VCaP (cell line): ENCODE data around the gene PERM1.

Experiments used
- H3K27ac ChIP-seq: fragments of 450-650 bp; 2 replicates; pipeline ENCODE4 v1.5.1; 2017
- TF ChIP-seq, protein P1 (sequence below): fragments of 450-650 bp; conservative IDR thresholded peaks from 2 replicates; pipeline ENCODE4 v1.5.1; 2017; ENCODE audit warnings: mild to moderate bottlenecking, moderate library complexity

Gene PERM1

DNA sequence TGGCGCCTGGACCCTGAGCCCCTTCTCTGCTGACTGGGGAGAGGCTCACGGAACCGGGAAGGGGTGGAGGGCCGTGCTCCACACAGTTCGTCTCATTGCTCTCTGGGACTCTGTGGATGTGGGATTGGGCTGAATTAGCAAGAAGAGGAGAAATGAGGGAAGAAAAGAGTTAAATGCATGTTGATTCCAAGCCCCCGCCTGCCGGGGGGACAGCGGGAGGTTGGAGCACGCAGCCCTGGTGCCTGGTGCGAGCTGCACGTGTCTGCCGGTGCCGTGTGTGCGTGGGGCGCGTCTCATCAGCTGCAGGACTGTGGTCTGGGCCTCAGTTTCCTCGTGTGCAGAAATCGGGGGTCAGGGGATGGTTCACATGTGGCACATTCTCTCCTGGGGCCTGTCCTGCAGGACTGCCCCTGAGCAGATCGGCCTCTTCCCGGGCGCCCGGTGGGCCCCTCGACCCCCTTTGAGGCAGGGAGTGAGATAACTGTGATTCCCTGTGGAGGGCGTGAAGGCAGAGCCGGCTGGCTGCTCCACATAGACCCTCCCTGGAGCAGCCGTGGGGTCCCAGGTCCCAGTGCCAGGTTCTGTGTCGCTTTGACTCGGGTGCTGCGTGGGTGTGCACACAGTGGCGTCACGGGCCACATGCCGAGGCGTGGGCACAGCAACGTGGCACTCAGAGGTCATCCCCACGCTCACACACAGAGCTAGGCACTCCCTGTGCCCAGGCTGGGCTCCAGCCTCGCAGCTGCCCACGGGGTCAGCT is 46.7 kb downstream of the PERM1 start:
- TF ChIP-seq, protein P1, sequence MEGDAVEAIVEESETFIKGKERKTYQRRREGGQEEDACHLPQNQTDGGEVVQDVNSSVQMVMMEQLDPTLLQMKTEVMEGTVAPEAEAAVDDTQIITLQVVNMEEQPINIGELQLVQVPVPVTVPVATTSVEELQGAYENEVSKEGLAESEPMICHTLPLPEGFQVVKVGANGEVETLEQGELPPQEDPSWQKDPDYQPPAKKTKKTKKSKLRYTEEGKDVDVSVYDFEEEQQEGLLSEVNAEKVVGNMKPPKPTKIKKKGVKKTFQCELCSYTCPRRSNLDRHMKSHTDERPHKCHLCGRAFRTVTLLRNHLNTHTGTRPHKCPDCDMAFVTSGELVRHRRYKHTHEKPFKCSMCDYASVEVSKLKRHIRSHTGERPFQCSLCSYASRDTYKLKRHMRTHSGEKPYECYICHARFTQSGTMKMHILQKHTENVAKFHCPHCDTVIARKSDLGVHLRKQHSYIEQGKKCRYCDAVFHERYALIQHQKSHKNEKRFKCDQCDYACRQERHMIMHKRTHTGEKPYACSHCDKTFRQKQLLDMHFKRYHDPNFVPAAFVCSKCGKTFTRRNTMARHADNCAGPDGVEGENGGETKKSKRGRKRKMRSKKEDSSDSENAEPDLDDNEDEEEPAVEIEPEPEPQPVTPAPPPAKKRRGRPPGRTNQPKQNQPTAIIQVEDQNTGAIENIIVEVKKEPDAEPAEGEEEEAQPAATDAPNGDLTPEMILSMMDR, result no peak
- H3K27ac ChIP-seq, result peak overlapping the region; percentile 3; the same call in 1 of the 2 replicates

DNA sequence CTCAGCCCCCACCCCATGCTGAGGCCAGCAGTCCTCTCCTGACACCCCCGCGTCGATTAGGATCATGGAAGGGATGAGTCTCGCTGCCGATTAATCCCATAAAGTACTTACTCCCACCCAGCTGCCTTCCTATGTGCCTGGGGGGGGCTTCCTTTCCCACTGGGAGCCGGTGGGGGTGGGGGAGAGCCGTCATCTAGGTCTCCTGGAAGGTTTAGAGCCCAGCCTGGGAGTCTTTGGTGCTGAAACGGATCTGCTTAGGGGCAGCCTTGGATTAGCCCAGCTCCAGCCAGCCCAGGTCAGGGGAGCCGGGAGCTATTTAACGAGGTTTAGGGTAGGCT is 48.3 kb downstream of the PERM1 start:
- TF ChIP-seq, protein P1, result no peak
- H3K27ac ChIP-seq, result peak overlapping the region; percentile 80

DNA sequence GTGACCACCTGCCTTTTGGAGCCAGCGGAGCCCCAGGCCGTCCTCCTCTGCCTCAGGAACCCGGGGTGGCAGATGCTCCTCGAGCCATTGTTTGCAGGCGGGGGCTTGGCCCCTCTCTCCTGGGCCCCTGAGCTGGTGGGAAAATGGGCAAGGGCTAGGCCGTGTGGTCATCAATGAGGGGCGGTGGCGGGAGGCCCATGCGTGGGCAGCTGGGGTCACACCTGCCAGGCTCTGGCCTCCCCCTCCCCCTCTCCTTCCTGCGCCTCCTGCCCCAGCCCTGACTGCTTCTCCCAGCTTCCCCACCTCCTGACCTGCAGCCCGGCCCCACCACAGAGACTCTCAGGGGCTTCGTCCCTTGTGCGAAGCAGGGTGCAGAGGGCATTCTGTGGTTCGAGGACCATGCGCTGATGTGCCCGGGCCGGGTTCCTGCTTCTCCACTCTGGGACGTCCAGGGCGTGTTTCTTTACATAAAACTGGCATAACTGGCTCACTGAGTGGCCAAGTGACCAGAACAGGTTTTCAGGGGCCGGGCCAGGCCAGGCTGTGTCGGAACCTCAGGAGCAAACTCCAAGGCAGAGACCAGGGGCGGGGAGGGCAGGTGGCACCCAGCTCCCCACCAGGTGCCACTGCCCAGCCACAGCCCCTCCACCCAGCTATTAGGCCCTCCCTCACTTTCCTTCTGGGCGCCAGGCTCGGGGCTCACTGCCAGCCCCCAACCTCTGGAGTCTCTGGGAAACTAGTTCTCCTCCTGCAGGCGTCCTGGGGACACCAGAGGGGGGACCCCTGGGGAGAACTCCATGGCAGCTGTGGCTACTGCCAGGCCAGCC is 48.9 kb downstream of the PERM1 start:
- H3K27ac ChIP-seq, result peak overlapping the region; percentile 80
- TF ChIP-seq, protein P1, result no peak

DNA sequence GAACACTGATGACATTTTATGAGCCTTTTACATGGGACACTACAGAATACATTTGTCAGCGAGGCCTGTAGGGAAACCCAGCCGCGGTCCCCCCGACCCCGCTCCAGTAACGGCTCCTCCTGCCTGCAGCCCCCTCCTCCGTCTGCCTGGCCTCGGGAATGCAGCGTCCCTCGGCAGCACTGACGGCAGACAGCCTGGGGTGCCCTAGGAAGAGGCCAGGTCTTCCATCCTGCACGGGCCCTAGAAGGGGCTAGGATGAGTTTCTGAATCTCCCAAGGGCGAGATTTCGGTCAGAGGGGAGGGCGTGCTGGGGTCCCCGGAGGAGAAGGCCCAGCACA is 49.8 kb downstream of the PERM1 start:
- H3K27ac ChIP-seq, result peak overlapping the region; percentile 80
- TF ChIP-seq, protein P1, result no peak

DNA sequence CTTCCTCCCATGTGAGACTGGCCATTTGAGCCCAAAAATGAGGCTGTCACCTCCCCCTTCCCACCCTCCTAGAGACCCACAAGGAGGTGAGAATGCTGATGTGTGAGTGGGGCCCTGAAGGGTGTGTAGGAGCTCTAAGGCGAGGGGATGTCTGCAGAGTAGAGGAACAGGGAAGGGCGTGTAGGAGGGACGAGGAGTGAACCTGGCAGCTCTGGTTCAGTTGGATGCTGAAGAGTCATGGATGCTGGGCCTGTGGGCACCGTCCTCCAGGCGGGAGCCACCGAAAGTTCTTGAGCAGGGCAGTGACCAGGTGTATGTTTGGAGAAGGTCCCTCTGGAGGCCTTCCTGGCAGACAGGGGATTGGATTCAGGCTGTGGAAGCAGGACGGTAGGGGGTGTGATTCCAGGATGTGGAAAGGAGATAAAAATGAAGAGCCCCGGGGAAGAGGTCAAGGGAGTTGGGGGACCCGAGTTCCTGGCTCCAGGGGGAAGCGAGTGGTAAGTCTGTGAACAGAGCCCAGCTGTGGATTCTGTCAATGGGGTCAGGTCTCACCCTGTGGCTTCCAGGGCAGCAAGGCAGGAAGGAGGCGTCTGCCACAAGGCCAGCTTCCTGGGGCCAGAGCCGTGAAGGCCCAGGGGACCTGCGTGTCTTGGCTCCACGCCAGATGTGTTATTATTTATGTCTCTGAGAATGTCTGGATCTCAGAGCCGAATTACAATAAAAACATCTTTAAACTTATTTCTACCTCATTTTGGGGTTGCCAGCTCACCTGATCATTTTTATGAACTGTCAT is 50.3 kb downstream of the PERM1 start:
- TF ChIP-seq, protein P1, result no peak
- peak overlapping the region; percentile 80 for H3K27ac ChIP-seq

DNA sequence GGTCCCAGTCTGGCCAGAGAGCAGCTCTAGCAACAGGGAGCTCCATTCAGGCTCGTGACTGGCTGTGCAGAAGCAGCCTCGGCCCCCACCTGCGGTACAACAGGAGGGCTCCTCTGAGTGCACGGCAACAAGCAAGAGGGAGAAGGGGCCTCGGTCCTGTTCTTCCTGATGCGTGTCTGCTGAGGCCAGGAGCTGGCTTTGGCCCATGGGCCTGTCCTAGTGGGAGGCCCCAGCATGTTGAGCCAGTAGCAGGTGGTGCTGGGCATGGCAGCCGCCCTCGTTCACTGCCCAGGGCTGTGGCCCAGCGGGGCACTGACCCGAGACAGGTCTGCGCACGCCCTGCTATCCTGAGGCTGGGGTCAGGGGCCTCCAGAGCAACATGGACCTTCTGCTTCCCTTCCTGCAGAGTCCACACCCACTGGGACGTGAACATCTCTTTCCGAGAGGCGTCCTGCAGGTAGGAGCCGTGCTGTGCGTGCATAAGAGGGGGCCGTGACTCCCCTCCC is 51.2 kb downstream of the PERM1 start:
- TF ChIP-seq, protein P1, result no peak
- H3K27ac ChIP-seq, result peak overlapping the region; percentile 80; the same call in 1 of the 2 replicates
